ENCODE results near the gene PAPPA2.

PAPPA2 gene

DNA sequence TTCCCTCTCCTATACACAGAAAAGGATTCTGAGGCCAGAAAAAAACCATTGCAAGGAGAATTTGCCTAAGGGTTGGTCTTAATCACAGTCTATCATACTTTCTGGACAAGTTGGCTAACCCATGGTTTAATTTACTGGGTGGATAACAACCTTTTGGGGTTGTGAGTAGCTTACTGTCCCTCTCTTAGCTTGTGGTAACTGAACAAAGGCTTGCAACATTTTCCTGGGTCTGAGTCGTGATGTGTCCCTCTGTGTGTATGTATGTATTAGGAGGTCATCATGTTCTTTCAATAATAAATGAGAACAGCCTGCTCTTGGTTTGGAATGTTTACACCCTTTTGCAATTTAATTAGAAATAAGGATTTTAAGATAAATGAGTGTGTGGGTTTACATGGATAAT lies 36.7 kb downstream of the PAPPA2 start:
- no peak overlapping the region for H3K4me3 ChIP-seq (ENCODE audit: low read length)
- TF ChIP-seq CTCF (conservative IDR thresholded peaks at IDR 0.05; ENCODE audit: low read depth, low read length) = no peak
- DNase-seq (ENCODE audit: low read depth) = no peak

DNA sequence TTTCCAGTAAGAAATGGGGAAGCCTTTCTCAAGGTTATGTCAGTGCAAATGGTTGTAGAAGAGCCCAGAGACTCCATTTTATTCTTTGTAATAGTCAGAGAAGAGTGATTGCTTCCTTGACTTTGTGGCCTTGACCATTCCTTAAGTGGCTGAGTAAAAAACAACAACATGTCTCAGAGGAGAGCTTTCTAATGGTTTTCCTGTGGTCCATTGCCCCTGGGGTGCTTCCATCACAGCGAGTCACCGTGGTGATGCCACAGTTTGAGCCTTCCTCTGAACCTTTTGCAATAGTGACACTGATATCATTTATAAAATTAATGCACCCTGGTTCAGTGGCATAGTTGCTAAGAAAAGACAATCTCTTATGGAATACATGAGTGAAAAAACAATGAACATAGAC lies 38.6 kb downstream of the PAPPA2 start:
- H3K4me3 ChIP-seq (ENCODE audit: low read length) = no peak overlapping the region
- no peak for TF ChIP-seq CTCF (conservative IDR thresholded peaks at IDR 0.05; ENCODE audit: low read depth, low read length)
- DNase-seq (ENCODE audit: low read depth) = no peak

- DNase-seq (ENCODE audit: low read depth) = no peak
- TF ChIP-seq CTCF (conservative IDR thresholded peaks at IDR 0.05; ENCODE audit: low read depth, low read length) = no peak
- no peak overlapping the region for H3K4me3 ChIP-seq (ENCODE audit: low read length)
Observed at GRCh38 chr1:176504848-176505553, 42.0 kb downstream of the PAPPA2 start.

DNA sequence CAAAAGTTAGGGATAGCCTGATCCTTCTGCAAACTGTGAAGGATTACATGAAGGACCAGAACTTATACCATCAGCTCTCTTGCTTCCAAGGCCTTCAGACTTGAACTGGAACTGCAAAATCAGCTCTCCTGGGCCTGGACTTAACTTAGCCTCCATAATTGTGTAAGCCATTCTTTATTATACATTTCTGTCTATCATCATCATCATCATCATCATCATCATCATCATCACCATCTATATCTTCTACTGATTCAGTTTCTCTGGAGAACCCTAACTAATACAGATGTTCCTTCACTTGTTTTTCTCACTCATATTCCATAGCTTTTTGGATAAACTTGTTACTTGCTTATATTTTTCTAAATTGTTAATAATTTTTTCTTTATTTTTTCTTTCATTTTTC lies 50.0 kb downstream of the PAPPA2 start:
- H3K4me3 ChIP-seq (ENCODE audit: low read length) = no peak overlapping the region
- DNase-seq (ENCODE audit: low read depth) = no peak
- TF ChIP-seq CTCF (conservative IDR thresholded peaks at IDR 0.05; ENCODE audit: low read depth, low read length) = no peak

- no peak overlapping the region for H3K4me3 ChIP-seq (ENCODE audit: low read length)
- DNase-seq (ENCODE audit: low read depth) = peak; percentile 31
- TF ChIP-seq CTCF (conservative IDR thresholded peaks at IDR 0.05; ENCODE audit: low read depth, low read length) = no peak
Observed at GRCh38 chr1:176515310-176515709, 52.3 kb downstream of the PAPPA2 start.

GRCh38 chr1:176517484-176517883 lies 54.5 kb downstream of the PAPPA2 start:
- peak; percentile 54 for DNase-seq (ENCODE audit: low read depth)

More at GRCh38 chr1:176517484-176517883, 54.5 kb downstream of the PAPPA2 start:
- no peak overlapping the region for H3K4me3 ChIP-seq (ENCODE audit: low read length)
- TF ChIP-seq CTCF (conservative IDR thresholded peaks at IDR 0.05; ENCODE audit: low read depth, low read length) = no peak

Data from retinal pigment epithelial cell (primary cell).